GM12874 (cell line): ENCODE data around the gene GMDS.

ENCODE experiments used
- CTCF ChIP-seq: IDR thresholded peaks from 2 replicates; pipeline ENCODE4 v1.5.1; 2011; ENCODE audit warnings: low read depth, mild to moderate bottlenecking, control low read depth, low read length, moderate library complexity; ENCODE audit not compliant: insufficient read depth

The GMDS gene

GRCh38 chr6:1739220-1739619 is 506.2 kb downstream of the GMDS start:
- TF ChIP-seq CTCF: no peak

GRCh38 chr6:1738558-1739081 is 506.8 kb downstream of the GMDS start:
- TF ChIP-seq CTCF: no peak

GRCh38 chr6:1737463-1738311 is 507.7 kb downstream of the GMDS start:
- TF ChIP-seq CTCF: no peak

DNA sequence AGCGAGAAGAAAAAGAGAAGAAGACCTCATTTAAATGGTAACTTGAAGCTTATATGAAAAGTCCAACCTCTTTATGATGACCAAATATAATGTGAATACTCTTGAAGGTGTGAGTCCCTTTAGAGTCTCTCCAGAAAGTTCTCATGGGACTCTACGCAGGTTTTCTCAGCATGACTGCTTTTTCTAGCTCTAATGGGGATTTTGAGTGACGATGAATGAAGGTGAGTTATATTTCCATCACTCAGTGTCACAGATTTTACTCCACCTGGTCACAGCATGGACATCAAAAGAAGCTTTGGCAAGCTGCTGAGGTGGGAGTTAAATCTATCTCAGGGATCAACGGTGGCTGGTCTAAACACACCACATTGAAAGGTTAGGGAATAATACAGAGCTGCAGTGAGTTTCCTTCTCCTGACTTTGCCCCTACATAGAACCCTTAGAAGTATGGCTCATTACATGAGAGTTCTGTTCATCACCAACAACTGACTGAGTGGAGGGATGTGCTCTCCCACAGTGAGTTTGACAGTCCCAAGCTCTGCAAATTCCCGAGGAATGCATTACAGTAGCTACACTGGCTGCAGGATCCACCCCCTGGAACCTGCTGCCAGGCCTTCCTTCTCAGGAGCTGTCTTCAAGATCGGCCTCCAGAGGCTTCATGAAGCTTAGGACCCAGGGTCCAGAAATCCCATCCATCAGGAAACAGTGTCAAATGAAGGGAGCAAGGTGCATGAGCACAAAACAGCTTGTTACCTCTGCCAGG is 508.9 kb downstream of the GMDS start:
- TF ChIP-seq CTCF: no peak

GRCh38 chr6:1735239-1735803 is 510.1 kb downstream of the GMDS start:
- no peak for TF ChIP-seq CTCF

DNA sequence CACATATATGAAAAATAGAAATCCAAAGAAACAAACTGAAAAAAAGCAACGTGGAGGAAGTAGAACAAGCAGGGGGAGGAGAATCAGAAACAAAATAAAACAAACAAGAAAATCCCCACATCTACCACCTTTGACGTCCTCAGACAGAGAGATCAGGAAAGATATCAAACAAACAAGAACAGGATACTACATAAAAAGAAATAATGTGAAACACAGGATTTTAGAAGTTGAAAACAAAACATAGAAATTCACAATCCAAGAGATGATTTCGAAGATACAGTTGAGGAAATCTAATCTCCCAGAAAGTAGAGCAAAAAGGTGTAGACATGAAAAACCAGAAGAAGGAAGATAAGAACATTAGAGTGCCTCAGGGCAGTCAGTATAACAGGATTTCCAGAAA is 514.5 kb downstream of the GMDS start:
- no peak for TF ChIP-seq CTCF

GRCh38 chr6:1729750-1730140 is 515.7 kb downstream of the GMDS start:
- no peak for TF ChIP-seq CTCF
